ENCODE data around the gene UBQLN3. TPM values are rescaled to one million over a fixed set of nuclear protein-coding genes. Genes with fewer than 3 reads are reported as not detected.

The UBQLN3 gene
- total and polyA plus RNA-seq, 2 experiments from 2014 or later, result not detected

- TF ChIP-seq ZNF462 (CRISPR knock-in tag; IDR thresholded peaks at IDR 0.05), result no peak
- TF ChIP-seq POLR2AphosphoS5 (IDR thresholded peaks at IDR 0.05; ENCODE audit: low read depth), result no peak
- TF ChIP-seq ZNF331 (CRISPR knock-in tag; IDR thresholded peaks at IDR 0.05; ENCODE audit: low read depth), result no peak
- no peak for TF ChIP-seq CTCF (conservative IDR thresholded peaks at IDR 0.05; ENCODE audit: low read depth in 2 of 2)
- TF ChIP-seq EZH2 (IDR thresholded peaks at IDR 0.05; ENCODE audit: low read depth, unreplicated experiment), result no peak
- no peak for TF ChIP-seq JUNB (IDR thresholded peaks at IDR 0.05; ENCODE audit: unreplicated experiment)
- no peak for TF ChIP-seq EZH2phosphoT487 (IDR thresholded peaks at IDR 0.05; ENCODE audit: unreplicated experiment)
- no peak for TF ChIP-seq NANOG (IDR thresholded peaks at IDR 0.05; ENCODE audit: borderline replicate concordance)
- TF ChIP-seq CREB1 (CRISPR knock-in tag; IDR thresholded peaks at IDR 0.05; ENCODE audit: low read depth), result no peak
Observed at GRCh38 chr11:5467527-5467926, 42.2 kb downstream of the UBQLN3 start (continued).
